Erythroblast (primary cell): ENCODE results near the gene HDAC4.

Experiments used
- GATA1 ChIP-seq: IDR thresholded peaks from 2 replicates; pipeline ENCODE4 v1.6.1; 2011; ENCODE audit warnings: low read depth, mild to moderate bottlenecking, control low read depth, low read length, moderate library complexity
- POLR2A ChIP-seq: IDR thresholded peaks from 2 replicates; pipeline ENCODE4 v1.6.1; 2011; ENCODE audit warnings: mild to moderate bottlenecking, low read length

DNA sequence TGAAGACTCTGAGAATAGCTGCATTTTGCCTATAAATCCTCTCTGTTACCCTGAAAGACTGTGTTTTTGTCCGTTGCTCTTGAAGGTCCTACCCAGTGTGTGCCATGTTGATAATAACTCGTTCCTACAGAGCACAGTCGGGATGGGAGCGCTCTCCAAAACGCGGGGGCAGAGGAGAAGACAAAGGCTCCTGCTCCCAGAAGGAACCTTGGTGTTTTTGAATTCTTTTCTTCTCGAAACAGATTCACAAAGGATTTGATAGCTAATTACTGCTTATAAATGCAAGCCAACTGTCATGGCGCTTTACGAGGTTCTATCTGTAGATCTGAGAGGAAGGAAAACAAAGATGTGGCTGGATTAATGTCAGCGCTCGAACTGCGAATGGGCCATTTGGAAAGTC is 19.3 kb upstream of the HDAC4 start:
- no peak for TF ChIP-seq POLR2A
- no peak for TF ChIP-seq GATA1
